Measurements from ENCODE around the gene LGALS3BP. TPM values are rescaled to one million over a fixed set of nuclear protein-coding genes. Genes with fewer than 3 reads are reported as not detected.

LGALS3BP gene
- total RNA-seq, 1 experiment from 2014 or later: 389 TPM

DNA sequence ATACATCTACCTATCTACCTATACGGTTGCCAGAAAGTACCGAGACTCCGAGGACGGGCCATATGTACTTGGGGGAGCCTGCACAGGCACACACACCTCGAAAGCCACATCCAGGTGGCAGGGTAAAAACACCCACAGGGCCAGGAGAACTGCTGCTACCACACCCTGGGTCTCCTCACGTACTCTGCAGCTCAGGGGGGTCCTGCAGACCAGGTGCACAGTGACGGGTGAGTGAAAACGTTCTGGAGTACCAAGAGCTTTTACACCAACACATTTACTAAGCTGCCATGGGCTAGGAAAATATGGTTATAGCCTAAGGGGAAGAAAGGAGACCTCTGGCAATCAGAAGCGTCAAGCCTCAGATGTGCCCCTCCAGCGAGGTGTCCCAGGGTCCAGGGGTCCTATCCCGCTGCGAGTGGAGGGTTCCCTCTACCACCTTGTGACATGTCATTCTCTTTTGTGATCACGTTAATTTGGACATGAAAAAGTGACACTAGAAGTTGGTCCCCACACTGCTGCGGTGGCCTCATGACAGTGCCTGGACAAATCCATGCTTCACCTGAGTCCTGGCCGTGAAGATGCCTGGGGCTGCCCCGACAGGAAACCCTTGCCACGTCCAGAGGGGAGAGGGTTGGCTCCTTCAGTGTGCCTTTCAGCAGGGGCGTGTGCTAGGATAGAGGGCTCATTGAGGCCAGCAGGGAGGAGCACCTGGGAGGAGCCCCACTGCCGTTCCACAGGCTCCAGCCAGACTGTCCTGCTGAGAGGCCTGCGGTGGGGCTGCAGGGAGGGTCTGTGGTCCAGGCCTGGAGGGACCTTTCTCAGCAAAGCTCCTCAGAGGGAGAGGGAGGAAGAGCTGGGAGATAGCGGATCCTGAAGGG, 28.0 kb upstream of the LGALS3BP start:
- H3K9me2 ChIP-seq (ENCODE audit: insufficient read depth): no peaks in the 10 kb centered on the region
- H3K79me2 ChIP-seq (ENCODE audit: insufficient read depth, low read length): peaks cover 62% of the 10 kb centered on the region
- TF ChIP-seq POLR2A (IDR thresholded peaks at IDR 0.05; ENCODE audit: borderline replicate concordance, extremely low read depth, insufficient read depth, insufficient read length): no peak
- no peak for TF ChIP-seq ELF1 (IDR thresholded peaks at IDR 0.05; ENCODE audit: borderline replicate concordance, low read depth)
- TF ChIP-seq TCF7L2 (IDR thresholded peaks at IDR 0.05; ENCODE audit: borderline replicate concordance, extremely low read depth, insufficient read depth, insufficient read length): no peak
- TF ChIP-seq, protein P1, sequence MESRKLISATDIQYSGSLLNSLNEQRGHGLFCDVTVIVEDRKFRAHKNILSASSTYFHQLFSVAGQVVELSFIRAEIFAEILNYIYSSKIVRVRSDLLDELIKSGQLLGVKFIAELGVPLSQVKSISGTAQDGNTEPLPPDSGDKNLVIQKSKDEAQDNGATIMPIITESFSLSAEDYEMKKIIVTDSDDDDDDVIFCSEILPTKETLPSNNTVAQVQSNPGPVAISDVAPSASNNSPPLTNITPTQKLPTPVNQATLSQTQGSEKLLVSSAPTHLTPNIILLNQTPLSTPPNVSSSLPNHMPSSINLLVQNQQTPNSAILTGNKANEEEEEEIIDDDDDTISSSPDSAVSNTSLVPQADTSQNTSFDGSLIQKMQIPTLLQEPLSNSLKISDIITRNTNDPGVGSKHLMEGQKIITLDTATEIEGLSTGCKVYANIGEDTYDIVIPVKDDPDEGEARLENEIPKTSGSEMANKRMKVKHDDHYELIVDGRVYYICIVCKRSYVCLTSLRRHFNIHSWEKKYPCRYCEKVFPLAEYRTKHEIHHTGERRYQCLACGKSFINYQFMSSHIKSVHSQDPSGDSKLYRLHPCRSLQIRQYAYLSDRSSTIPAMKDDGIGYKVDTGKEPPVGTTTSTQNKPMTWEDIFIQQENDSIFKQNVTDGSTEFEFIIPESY (IDR thresholded peaks at IDR 0.05; ENCODE audit: extremely low read depth, insufficient replicate concordance, low read length): no peak
- TF ChIP-seq YY1 (IDR thresholded peaks at IDR 0.05; ENCODE audit: extremely low read depth, insufficient replicate concordance, low read depth, low read length): no peak
- POLR2A ChIA-PET: no interaction called here
- H3K27me3 ChIP-seq (ENCODE audit: insufficient read depth, low read length): no peaks in the 10 kb centered on the region
- BruUV-seq (replicated peaks): no TSS peak
- peaks cover 0 to under 1% of the 10 kb centered on the region in 2 experiments; a peak in 1 of 4 replicates for H3K9me3 ChIP-seq (ENCODE audit: control insufficient read depth in 1 of 2, insufficient read depth in 1 of 2, low read depth in 1 of 2, low read length in 2 of 2)
- DNase-seq (ENCODE audit: low read depth, low spot score) (no peak), ATAC-seq (no peak)
- H3K27ac ChIP-seq (ENCODE audit: low read depth, low read length): no peak overlapping the region
- no peaks in the 10 kb centered on the region for H4K20me1 ChIP-seq (ENCODE audit: insufficient read depth)
- peak overlapping the region; percentile 83; the same call in 1 of the 2 replicates for H3K9ac ChIP-seq (ENCODE audit: low read length)
- peaks cover 19 to 59% of the 10 kb centered on the region in 2 experiments for H3K4me1 ChIP-seq (ENCODE audit: control insufficient read depth in 1 of 2, insufficient read depth in 2 of 2, low read length in 2 of 2)
- H3K4me3 ChIP-seq (replicated peaks in 1 of 2; ENCODE audit: low read depth in 1 of 2, low read length in 2 of 2): peak overlapping the region in 1 of 2 experiments; percentile 82; a peak in 3 of 4 replicates
- RAD21 ChIA-PET (ENCODE audit: low non-redundant PET in 1 of 2, low total read pairs in 2 of 2, uncharacterized antibody in 2 of 2, unreplicated experiment in 2 of 2): no interaction called here
- CTCF ChIA-PET: no interaction called here
- H3K4me2 ChIP-seq (ENCODE audit: low read length): peak overlapping the region; percentile 92
- intact Hi-C loops (cut with micrococcal nuclease): no loop called here
- peaks cover 2 to 10% of the 10 kb centered on the region in 2 experiments; a peak in 2 of 4 replicates for H3K36me3 ChIP-seq (ENCODE audit: control insufficient read depth in 1 of 2, insufficient read depth in 2 of 2, low read length in 2 of 2)
- H2AFZ ChIP-seq (ENCODE audit: low read depth, low read length, poor library complexity, severe bottlenecking): no peak overlapping the region
